ENCODE data around the gene TARP.

The TARP gene

GRCh38 chr7:38315410-38315809, 42.0 kb upstream of the TARP start:
- ATAC-seq: no peak
- H3K4me3 ChIP-seq: no peak overlapping the region
- H3K9me3 ChIP-seq: no peaks in the 10 kb centered on the region
- no peaks in the 10 kb centered on the region for H3K4me1 ChIP-seq (ENCODE audit: low read depth)
- no peak for DNase-seq
- H3K36me3 ChIP-seq (ENCODE audit: low read depth): no peaks in the 10 kb centered on the region
- no peak for TF ChIP-seq CTCF (IDR thresholded peaks at IDR 0.05)
- intact Hi-C loops (cut with DNase I, micrococcal nuclease): no loop called here

DNA sequence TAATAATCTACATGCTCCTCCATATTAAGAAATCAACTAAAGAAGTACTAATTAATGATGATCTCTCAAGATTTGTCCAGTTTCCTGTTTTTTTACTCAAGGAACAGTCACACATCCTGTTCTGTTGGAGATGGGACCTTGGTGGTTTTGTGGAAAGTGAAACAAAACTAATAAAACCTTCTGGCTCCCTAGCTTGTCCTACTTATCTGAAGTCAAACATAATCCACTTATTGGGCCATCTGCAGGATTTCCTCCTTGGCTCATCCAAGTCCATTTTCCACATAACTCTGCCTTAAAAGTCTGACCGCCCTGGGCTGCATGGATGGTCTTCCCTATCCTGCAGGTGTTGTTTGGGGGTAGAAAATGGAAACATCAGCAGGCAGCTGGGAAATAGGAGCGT, 39.4 kb upstream of the TARP start:
- DNase-seq (no peak), ATAC-seq (no peak)
- no peak overlapping the region for H3K4me3 ChIP-seq
- intact Hi-C loops (cut with DNase I, micrococcal nuclease): no loop called here
- no peaks in the 10 kb centered on the region for H3K4me1 ChIP-seq (ENCODE audit: low read depth)
- TF ChIP-seq CTCF (IDR thresholded peaks at IDR 0.05): no peak
- H3K36me3 ChIP-seq (ENCODE audit: low read depth): no peaks in the 10 kb centered on the region
- no peaks in the 10 kb centered on the region for H3K9me3 ChIP-seq

- Histone ChIP-seq H3K9me3 (no peaks in the 10 kb centered on the region), H3K4me3 (no peak overlapping the region), H3K36me3 (ENCODE audit: low read depth) (no peaks in the 10 kb centered on the region), H3K4me1 (ENCODE audit: low read depth) (no peaks in the 10 kb centered on the region)
- DNase-seq: peak in 2 of 3 donors; percentile 64 to 66
- TF ChIP-seq CTCF (IDR thresholded peaks at IDR 0.05): no peak
- intact Hi-C loops (cut with DNase I, micrococcal nuclease): no loop called here
- ATAC-seq: peak; percentile 77
Observed at GRCh38 chr7:38311329-38311937, 38.0 kb upstream of the TARP start.

DNA sequence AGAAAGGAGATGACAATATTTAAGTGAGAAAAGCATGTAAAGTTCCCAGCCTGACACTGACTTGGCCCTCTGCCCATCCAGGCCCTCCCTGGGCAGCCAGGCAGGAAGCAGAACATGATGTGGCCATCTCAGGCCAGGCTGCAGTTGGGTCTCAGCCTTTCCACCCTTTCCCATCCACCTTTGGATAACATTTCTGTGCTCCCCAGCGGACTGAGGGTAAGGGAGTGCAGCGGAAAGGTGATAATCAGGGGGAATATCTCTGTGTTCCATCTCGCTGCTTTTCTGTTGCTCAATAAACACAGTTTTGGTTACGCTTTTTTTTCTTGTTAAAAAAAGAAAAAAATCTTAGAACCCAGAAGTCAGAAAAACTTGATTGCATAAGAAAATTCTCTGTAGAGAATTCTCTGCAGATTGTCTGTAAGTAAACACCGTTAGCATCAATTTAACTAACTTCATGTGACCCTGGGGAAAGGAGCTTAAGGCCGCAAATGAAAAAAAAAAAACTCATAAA, 37.2 kb upstream of the TARP start:
- TF ChIP-seq CTCF (IDR thresholded peaks at IDR 0.05): no peak
- Histone ChIP-seq H3K36me3 (ENCODE audit: low read depth) (no peaks in the 10 kb centered on the region), H3K4me1 (ENCODE audit: low read depth) (no peaks in the 10 kb centered on the region), H3K9me3 (no peaks in the 10 kb centered on the region), H3K4me3 (no peak overlapping the region)
- ATAC-seq (peak; percentile 20), DNase-seq (peak in 1 of 3 donors; percentile 35)
- intact Hi-C loops (cut with DNase I, micrococcal nuclease): no loop called here

- Histone ChIP-seq H3K9me3 (no peaks in the 10 kb centered on the region), H3K4me3 (no peak overlapping the region), H3K36me3 (ENCODE audit: low read depth) (no peaks in the 10 kb centered on the region), H3K4me1 (ENCODE audit: low read depth) (no peaks in the 10 kb centered on the region)
- intact Hi-C loops (cut with DNase I, micrococcal nuclease): no loop called here
- no peak for TF ChIP-seq CTCF (IDR thresholded peaks at IDR 0.05)
- ATAC-seq (no peak), DNase-seq (no peak)
Observed at GRCh38 chr7:38309555-38309954, 36.1 kb upstream of the TARP start.

DNA sequence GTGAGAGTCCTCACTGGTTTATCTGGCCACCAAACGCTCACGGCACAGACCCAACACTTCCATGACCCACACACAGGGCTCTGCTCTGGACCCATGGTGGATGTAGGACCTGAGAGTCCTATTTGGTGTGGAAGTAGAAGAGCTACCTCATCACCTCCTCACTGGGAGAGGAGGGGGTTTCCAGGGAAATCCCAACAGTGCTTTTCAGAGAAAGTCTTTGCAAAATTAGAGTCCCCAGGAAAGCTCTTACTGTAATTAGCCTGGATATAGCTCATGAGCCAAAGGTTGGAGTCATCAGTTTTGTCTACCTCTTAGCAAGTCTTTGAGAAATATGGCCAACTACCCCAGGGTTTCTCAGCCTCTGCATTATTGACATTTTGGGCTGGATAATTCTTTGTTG, 34.7 kb upstream of the TARP start:
- Histone ChIP-seq H3K9me3 (no peaks in the 10 kb centered on the region), H3K4me1 (ENCODE audit: low read depth) (no peaks in the 10 kb centered on the region), H3K36me3 (ENCODE audit: low read depth) (no peaks in the 10 kb centered on the region), H3K4me3 (no peak overlapping the region)
- ATAC-seq: no peak
- intact Hi-C loops (cut with DNase I, micrococcal nuclease): no loop called here
- no peak for TF ChIP-seq CTCF (IDR thresholded peaks at IDR 0.05)
- no peak for DNase-seq
